Umbilical cord (tissue), 2 donors: ENCODE results near the gene TOE1. TPM values are rescaled to one million over a fixed set of nuclear protein-coding genes. Genes with fewer than 3 reads are reported as not detected.
"Not testable (repeated sequence)": the region's sequence is repeated elsewhere in the genome, so short reads cannot be mapped to it uniquely, and the experiment has no call there.

Experiments used
- DNase-seq: peaks from one replicate; pipeline ENCODE4 v3.0.0-alpha.2; 2015; ENCODE audit warnings: low spot score
- total RNA-seq: library from RNA; depleted of rRNA; stranded (reverse); fragments of >200 nt; gene quantifications from one replicate; pipeline ENCODE4 v1.2.3, GENCODE V29; 2014; ENCODE audit warnings: low replicate concordance; ENCODE audit not compliant: insufficient read depth

TOE1 gene
- total RNA-seq, 1 donor from 2014 or later, result 4.1 TPM

DNA sequence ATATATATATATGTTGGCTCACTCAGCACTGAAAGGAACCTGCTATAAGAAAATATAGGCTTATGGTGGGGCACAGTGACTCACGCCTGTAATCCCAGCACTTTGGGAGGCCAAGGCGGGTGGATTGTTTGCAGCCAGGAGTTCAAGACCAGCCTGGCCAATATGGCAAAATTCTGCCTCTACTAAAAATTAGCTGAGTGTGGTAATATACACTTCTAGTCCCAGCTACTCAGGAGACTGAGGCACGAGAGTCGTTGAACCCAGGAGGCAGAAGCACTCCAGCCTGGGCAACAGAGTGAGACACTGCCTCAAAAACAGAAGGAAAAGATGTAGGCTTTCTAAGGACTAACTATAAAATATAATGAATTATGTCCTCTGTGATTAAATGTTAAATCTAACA lies 14.9 kb downstream of the TOE1 start:
- no peak for DNase-seq

GRCh38 chr1:45355683-45356082 lies 15.7 kb downstream of the TOE1 start:
- no peak for DNase-seq

DNA sequence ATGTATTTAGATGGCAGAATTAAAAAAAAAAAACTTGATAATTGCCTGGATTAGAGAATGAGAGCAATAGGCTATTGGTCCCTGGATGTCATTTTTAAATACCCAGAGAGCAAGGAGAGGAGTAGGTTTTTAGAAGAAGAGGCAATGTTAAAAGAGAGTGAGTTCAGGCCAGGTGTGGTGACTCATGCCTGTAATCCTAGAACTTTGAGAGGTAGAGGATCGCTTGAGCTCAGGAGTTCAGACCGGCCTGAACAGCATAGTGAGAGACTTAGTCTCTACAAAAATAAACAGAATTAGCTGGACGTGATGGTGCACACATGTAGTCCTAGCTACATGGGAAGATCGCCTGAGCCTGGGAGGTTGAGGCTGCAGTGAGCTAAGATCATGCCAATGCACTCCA lies 16.2 kb downstream of the TOE1 start:
- no peak for DNase-seq

DNA sequence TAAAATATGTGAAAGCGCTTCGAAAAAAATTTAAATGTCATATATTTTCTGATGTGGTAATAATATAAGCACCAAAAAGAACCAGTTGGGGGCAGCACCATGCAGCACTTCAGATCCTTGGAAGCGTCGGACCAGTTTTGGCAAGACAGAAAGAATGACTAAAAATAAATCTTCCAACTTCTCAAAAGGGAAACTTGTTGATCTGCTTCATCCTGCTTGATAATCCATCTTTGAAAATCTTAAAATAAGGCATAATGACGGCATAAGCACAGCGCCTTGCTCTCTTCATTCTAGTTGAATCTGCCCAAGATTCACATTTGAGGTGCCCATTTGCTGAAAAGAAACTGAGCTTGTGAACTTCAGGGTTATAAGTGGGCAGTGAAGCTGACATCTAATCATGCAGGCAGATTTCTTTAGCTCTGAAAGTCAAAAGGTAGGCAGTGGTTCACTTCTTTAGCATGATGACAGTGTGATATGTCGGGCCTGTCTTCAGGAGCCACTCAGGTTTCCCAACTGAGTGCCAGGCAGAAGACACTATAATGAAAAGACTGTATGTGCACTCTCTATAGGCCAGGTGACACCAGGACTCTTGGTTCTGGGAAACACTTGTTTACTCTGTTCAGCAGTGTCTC lies 20.0 kb downstream of the TOE1 start:
- peak; percentile 88 for DNase-seq

DNA sequence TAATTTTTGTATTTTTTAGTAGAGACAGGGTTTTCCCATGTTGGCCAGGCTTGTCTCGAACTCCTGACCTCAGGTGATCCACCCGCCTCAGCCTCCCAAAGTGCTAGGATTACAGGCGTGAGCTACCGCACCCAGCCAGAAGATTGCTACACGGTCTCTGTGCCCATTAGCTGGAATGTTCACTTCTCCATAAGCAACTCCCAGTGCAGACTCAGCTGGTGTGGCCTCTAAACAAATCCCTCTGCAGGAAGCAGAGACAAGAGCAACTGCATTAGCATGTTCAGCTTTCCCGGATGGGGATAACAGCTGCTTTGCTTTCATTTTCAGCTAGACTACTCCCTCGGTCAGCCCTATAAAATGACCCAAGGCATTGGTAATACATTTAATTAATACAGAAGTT lies 21.0 kb downstream of the TOE1 start:
- peak; percentile 90 for DNase-seq

GRCh38 chr1:45364294-45364693 lies 24.3 kb downstream of the TOE1 start:
- DNase-seq, result no peak

DNA sequence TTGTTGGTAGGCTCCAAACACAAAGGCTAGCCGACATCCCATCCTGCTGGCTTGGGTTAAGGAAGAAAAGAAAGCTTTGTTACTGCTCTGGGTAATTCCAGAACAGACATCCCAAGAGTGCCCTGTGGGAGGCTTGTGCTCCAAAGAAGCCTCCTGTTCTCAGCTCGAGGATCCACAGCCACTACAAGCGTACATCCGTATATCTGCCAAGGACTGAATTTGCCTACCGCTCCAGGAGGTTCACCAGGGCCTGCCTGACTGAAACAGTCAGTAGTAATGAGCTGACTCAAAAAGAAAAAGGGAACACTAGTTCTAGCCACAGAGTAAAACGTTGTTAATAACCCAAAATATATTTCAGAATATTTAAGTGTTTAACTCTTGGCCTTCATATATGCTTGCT lies 25.1 kb downstream of the TOE1 start:
- no peak for DNase-seq

DNA sequence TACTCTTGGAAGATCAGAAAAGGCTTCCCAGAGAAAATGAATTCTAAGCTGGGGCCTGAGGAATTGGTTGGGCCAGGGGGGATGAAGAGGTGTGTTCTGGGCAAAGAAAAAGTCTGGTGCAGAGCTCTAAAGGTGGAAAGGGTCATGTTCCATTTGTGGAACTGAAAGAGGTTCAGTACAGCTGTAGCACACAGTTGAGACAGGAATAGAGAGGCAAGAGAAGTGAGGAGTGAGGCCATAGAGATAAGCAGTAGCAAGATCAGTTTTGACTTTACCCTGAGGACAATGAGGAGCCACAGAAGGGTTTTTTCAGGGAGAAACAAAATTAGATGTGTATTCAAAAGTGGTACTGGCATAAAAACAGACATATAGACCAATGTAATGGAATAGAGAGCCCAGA lies 30.6 kb downstream of the TOE1 start:
- no peak for DNase-seq

- no peak for DNase-seq
Observed at GRCh38 chr1:45373573-45373972, 33.6 kb downstream of the TOE1 start.

DNA sequence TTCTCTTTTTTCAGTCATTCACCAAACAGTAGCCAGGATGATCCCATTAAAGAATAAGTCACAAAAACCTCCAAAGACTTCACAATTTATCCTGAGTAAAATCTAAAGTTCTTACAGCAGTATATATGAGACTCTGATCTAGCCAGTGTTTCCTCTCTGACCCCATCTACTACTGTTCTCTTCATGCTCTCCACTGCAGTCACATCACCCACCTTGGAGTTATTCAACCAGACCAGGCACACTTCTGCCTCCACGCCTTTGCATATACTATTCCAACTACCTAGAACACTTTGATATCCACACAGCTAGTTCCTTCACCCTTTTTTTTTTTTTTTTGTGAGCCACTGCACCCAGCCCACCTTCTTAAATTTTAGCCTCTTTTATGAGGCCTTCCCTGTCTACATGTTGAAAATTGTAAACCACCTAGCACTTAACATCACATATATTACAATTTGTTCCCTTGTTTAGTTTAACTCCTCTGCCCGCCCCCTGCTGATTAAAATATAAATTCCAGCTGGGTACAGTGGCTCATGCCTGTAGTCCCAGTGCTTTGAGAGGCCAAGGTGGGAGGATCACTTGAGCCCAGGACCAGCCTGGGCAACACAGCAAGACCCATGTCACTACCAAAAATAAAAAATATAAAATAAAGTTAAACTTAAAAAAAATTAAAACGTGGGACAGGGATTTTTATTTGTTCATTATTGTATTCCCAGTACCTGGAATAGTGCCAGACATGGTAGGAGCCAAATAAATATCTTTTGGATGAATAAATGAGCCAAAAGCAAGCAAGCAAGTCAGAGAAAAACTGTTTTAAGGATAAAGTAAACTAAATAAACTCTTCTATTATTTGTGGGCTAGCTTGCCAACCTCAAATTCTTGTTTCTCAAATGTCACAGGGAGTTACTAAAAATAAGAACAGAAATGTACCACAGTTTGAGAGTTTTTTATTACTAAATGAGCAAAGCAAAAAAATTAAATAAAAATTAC lies 35.4 kb downstream of the TOE1 start:
- no peak for DNase-seq

- no peak for DNase-seq
Observed at GRCh38 chr1:45378184-45378583, 38.2 kb downstream of the TOE1 start.

- no peak for DNase-seq
Observed at GRCh38 chr1:45379524-45379923, 39.6 kb downstream of the TOE1 start.

- DNase-seq, result no peak
Observed at GRCh38 chr1:45380125-45380524, 40.2 kb downstream of the TOE1 start.

GRCh38 chr1:45380730-45381129 lies 40.8 kb downstream of the TOE1 start:
- no peak for DNase-seq

DNA sequence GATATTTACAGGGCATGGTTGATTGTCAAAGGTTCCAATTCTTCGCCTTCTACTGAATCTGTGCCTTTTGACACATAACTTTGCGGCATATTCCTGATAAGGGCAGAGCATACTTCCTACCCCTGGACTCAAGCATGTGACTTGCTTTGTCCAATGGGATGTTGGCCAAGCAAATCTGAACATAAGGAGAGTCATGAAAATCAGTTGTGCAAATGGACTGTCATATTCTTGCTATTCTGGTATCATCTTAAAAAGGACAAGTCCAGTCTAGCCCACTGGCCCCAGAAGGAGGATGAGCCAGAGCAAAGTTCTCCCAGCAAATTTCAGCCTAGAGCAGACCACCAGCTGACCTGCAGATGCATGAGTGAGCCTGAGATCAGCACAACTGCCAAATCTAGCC lies 41.3 kb downstream of the TOE1 start:
- DNase-seq, result no peak

DNA sequence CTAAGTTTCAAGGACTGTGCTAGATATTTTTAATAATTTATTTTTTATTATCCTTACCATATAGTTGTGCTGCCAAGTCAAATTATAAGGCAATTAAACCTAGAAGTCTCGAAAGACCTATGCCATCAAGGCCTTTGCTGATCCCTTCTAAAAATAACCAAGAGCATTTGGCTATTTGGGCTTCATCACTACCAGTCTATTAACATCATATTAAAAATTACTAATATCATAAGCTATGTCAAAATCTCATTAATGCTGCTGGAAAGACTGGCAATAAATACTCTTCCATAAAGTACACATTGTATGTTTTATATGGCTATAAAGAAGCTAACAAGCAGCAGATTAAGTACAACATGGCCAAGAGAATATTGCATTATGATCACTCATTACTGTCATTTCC lies 43.2 kb downstream of the TOE1 start:
- no peak for DNase-seq

DNA sequence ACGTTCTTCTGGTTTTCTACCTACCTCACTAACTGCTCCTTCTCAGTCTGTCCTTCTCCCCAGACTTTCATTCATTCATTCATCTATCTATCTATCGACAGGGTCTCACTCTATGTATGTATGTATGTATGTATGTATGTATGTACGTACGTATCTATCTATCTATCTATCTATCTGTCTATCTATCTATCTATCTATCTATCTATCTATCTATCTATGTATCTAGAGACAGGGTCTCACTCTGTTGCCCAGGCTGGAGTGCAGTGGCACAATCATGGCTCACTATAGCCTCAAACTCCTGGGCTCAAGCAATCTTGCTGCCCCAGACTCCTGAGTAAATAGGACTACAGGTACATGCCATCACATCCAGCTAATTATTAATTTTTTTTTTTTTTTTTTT lies 44.2 kb downstream of the TOE1 start:
- not testable (repeated sequence) for DNase-seq

GRCh38 chr1:45385302-45385701 lies 45.3 kb downstream of the TOE1 start:
- DNase-seq, result no peak

- DNase-seq, result no peak
Observed at GRCh38 chr1:45386219-45386618, 46.2 kb downstream of the TOE1 start.
